ENCODE data around the gene NLRC5.

DNA sequence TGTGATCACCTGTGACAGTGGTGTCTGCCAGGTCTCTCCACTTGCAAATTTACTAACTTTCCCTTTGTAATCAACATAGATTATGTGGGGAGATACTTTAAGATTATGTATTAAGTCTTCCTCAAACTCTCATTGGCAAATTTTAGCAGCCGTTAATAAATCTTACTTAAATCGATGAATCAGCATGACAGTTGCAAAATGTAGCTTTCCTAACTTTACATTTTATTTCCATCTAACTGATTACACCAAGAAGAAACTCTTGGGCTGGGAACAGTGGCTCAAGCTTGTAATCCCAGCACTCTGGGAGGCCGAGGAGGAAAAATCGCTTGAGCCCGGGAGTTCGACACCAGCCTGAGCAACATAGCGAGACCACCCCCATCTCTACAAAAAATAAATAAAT, 79.7 kb downstream of the NLRC5 start:
- no peak for TF ChIP-seq POLR2AphosphoS5 (IDR thresholded peaks at IDR 0.05)
- TF ChIP-seq, protein P1, sequence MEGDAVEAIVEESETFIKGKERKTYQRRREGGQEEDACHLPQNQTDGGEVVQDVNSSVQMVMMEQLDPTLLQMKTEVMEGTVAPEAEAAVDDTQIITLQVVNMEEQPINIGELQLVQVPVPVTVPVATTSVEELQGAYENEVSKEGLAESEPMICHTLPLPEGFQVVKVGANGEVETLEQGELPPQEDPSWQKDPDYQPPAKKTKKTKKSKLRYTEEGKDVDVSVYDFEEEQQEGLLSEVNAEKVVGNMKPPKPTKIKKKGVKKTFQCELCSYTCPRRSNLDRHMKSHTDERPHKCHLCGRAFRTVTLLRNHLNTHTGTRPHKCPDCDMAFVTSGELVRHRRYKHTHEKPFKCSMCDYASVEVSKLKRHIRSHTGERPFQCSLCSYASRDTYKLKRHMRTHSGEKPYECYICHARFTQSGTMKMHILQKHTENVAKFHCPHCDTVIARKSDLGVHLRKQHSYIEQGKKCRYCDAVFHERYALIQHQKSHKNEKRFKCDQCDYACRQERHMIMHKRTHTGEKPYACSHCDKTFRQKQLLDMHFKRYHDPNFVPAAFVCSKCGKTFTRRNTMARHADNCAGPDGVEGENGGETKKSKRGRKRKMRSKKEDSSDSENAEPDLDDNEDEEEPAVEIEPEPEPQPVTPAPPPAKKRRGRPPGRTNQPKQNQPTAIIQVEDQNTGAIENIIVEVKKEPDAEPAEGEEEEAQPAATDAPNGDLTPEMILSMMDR (IDR thresholded peaks at IDR 0.05): no peak
